Measurements from ENCODE around the gene RBBP5. TPM values are rescaled to one million over a fixed set of nuclear protein-coding genes. Genes with fewer than 3 reads are reported as not detected.

RBBP5 gene, protein sequence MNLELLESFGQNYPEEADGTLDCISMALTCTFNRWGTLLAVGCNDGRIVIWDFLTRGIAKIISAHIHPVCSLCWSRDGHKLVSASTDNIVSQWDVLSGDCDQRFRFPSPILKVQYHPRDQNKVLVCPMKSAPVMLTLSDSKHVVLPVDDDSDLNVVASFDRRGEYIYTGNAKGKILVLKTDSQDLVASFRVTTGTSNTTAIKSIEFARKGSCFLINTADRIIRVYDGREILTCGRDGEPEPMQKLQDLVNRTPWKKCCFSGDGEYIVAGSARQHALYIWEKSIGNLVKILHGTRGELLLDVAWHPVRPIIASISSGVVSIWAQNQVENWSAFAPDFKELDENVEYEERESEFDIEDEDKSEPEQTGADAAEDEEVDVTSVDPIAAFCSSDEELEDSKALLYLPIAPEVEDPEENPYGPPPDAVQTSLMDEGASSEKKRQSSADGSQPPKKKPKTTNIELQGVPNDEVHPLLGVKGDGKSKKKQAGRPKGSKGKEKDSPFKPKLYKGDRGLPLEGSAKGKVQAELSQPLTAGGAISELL
- 13.2 and 13.8 TPM in 2 replicates for total RNA-seq

DNA sequence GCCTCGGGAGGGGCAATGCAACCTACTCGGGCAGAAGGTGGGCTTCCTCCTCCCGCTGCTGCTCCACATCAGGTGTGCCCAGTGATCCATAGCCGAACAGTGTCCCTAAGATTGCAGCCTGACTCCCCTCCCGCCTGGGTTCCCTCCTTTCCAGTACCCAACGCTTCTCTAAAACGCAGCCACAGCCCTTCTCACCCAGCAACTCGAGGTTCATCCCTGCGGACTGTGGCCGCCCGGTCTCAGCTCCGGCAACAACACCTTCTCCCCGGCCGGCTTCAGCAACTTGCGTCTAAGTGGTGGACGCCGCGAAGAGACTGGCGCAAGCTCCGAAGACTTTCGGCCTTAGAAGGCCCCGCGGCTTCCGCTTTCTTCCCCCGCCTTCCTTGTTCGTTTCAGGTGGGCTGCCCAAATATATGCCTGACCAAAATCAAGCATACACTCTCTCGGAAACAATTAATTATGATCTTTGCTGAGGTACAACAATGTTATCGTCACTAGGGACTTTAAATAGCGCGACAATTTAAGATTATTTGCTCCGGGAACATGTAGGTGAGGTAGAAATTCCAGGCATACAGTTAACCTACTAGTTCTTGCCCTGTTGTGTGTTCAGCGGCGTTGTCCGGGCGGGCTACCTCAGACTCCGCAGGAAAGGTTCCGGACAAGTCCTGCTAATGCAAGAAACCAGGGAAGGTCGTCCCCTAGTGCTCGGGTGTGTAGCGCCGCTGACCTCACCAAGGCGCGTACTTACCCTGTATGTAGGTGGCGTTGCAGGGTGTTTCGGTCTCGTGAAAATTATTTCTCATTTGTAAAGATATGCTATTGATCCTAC, at the start of gene RBBP5:
TSS of gene RBBP5 (minus strand) at position 319 of the 829 bp plus-strand sequence. CDS start at position 214, 105 bp downstream.

GRCh38 chr1:205084360-205084759, 37.4 kb downstream of the RBBP5 start, which contains the start of gene TMEM81:
TSS of gene TMEM81 (minus strand) at chr1:205084460. CDS start at chr1:205084320, 140 bp downstream.

GRCh38 chr1:205042911-205043806, 78.6 kb downstream of the RBBP5 start, which contains the start of gene CNTN2:
TSS of gene CNTN2 (plus strand) at chr1:205043212. CDS start at chr1:205053186, 9,974 bp downstream.

Other genes starting within 250 kb of the RBBP5 start
- not detected in 2 replicates for gene CNTN2, start 78.8 kb downstream of the RBBP5 start, total RNA-seq
- 1.3 and 3.6 TPM in 2 replicates for gene TMEM81, start 37.5 kb downstream of the RBBP5 start, total RNA-seq
- gene DSTYK, start 89.7 kb upstream of the RBBP5 start, total RNA-seq = 7.4 and 14.4 TPM in 2 replicates
- 3.0 and 3.6 TPM in 2 replicates for gene TMCC2, start 106.0 kb upstream of the RBBP5 start, total RNA-seq
- gene NUAK2, start 199.8 kb upstream of the RBBP5 start, total RNA-seq = 2.1 and 13.1 TPM in 2 replicates
- gene KLHDC8A, start 234.9 kb upstream of the RBBP5 start, total RNA-seq = 0.08 and 1.2 TPM in 2 replicates

All from epithelial cell of alveolus of lung (primary cell).